ENCODE measurements around the gene TYSND1.

GRCh38 chr10:70115948-70116682 lies 30.4 kb downstream of the TYSND1 start:
- no peak for TF ChIP-seq JUND (CRISPR knock-in tag; IDR thresholded peaks at IDR 0.05)
- no peak for TF ChIP-seq NCOR1 (IDR thresholded peaks at IDR 0.05; ENCODE audit: borderline replicate concordance, low read length)
- no peak for TF ChIP-seq POLR2AphosphoS5 (IDR thresholded peaks at IDR 0.05; ENCODE audit: low read depth, low read length)
- TF ChIP-seq ZNF607 (CRISPR knock-in tag; IDR thresholded peaks at IDR 0.05; ENCODE audit: borderline replicate concordance): no peak
- no peak for TF ChIP-seq PPARG (CRISPR knock-in tag; conservative IDR thresholded peaks at IDR 0.05)
- TF ChIP-seq HCFC1 (IDR thresholded peaks at IDR 0.05; ENCODE audit: low read depth, low read length): no peak

All from HepG2 (cell line).